ENCODE results near the gene RAD51B. TPM values are rescaled to one million over a fixed set of nuclear protein-coding genes. Genes with fewer than 3 reads are reported as not detected.

The RAD51B gene
- total and polyA plus RNA-seq, 2 of the 13 experiments (the other 11 are each of a cell fraction or from before 2014, with no cell fraction given), result 7.0 to 9.5 TPM

GRCh38 chr14:67819563-67820421 lies at the start of gene RAD51B (continued):
- TF ChIP-seq ZFP82 (CRISPR knock-in tag; IDR thresholded peaks at IDR 0.05; ENCODE audit: borderline replicate concordance) (no peak), FOXO4 (CRISPR knock-in tag; conservative IDR thresholded peaks at IDR 0.05) (no peak), BCL3 (CRISPR knock-in tag; IDR thresholded peaks at IDR 0.05) (no peak), ZNF720 (CRISPR knock-in tag; IDR thresholded peaks at IDR 0.05) (no peak), ZNF616 (CRISPR knock-in tag; IDR thresholded peaks at IDR 0.05; ENCODE audit: low read depth) (no peak), SOX13 (IDR thresholded peaks at IDR 0.05) (no peak), SOX13 (CRISPR knock-in tag; conservative IDR thresholded peaks at IDR 0.05 in 1 of 2, IDR thresholded peaks at IDR 0.05 in 1 of 2) (no peak), NFE2L1 (CRISPR knock-in tag; IDR thresholded peaks at IDR 0.05; ENCODE audit: borderline replicate concordance) (no peak), MYC (CRISPR knock-in tag; IDR thresholded peaks at IDR 0.05; ENCODE audit: borderline replicate concordance) (no peak), ZBTB1 (CRISPR knock-in tag; IDR thresholded peaks at IDR 0.05; ENCODE audit: borderline replicate concordance) (no peak), ZBTB2 (CRISPR knock-in tag; IDR thresholded peaks at IDR 0.05; ENCODE audit: low read depth) (no peak), TMF1 (CRISPR knock-in tag; IDR thresholded peaks at IDR 0.05; ENCODE audit: low read depth) (no peak), MAFF (IDR thresholded peaks at IDR 0.05; ENCODE audit: low read depth, low read length) (no peak), ZNF382 (CRISPR knock-in tag; IDR thresholded peaks at IDR 0.05; ENCODE audit: borderline replicate concordance) (no peak), NCOR1 (IDR thresholded peaks at IDR 0.05; ENCODE audit: borderline replicate concordance, low read length) (no peak), IRF2 (CRISPR knock-in tag; IDR thresholded peaks at IDR 0.05) (0 out of 2 replicates have a peak, but pooled peaks have one; percentile 64), KMT2B (CRISPR knock-in tag; IDR thresholded peaks at IDR 0.05) (peak; percentile 89), PAF1 (CRISPR knock-in tag; IDR thresholded peaks at IDR 0.05) (no peak), SMARCC2 (IDR thresholded peaks at IDR 0.05) (no peak), NBN (conservative IDR thresholded peaks at IDR 0.05) (no peak), SMAD3 (CRISPR knock-in tag; IDR thresholded peaks at IDR 0.05) (no peak), KDM5B (CRISPR knock-in tag; IDR thresholded peaks at IDR 0.05; ENCODE audit: borderline replicate concordance) (no peak), EP300 (IDR thresholded peaks at IDR 0.05; ENCODE audit: low read depth in 2 of 2, low read length in 2 of 2) (no peak), EP300 (CRISPR knock-in tag; IDR thresholded peaks at IDR 0.05; ENCODE audit: borderline replicate concordance) (no peak)

Measured in HepG2 (cell line).